Measurements from ENCODE around the gene SPDYA.

- TF ChIP-seq CTCF (IDR thresholded peaks at IDR 0.05) = no peak
- TF ChIP-seq POLR2A (IDR thresholded peaks at IDR 0.05) = no peak
Observed at GRCh38 chr2:28779001-28779400, 31.6 kb upstream of the SPDYA start.
